GM18502 (cell line): ENCODE results near the gene PLIN1.

Experiments
- ATAC-seq: cut with Tn5 transposase; IDR thresholded peaks from one replicate; pipeline ENCODE4 v1.9.1; 2021; ENCODE audit warnings: mild to moderate bottlenecking; ENCODE audit not compliant: unreplicated experiment, poor library complexity

Gene PLIN1

GRCh38 chr15:89654847-89655805 is 24.0 kb downstream of the PLIN1 start, which contains the start of gene KIF7:
Gene KIF7, minus strand, starts transcription at chr15:89655467. Its CDS starts 2,537 bp downstream, at chr15:89652930.
- ATAC-seq: peak; percentile 54

GRCh38 chr15:89654301-89654761 is 24.8 kb downstream of the PLIN1 start:
- ATAC-seq: no peak

GRCh38 chr15:89653578-89653977 is 25.6 kb downstream of the PLIN1 start:
- no peak for ATAC-seq

- ATAC-seq: no peak
Measured at GRCh38 chr15:89652666-89653065, 26.5 kb downstream of the PLIN1 start.

GRCh38 chr15:89652131-89652530 is 27.0 kb downstream of the PLIN1 start:
- no peak for ATAC-seq

GRCh38 chr15:89649716-89650115 is 29.5 kb downstream of the PLIN1 start:
- ATAC-seq: no peak

- no peak for ATAC-seq
Measured at GRCh38 chr15:89649013-89649625, 30.0 kb downstream of the PLIN1 start.

- no peak for ATAC-seq
Measured at GRCh38 chr15:89648106-89649012, 30.8 kb downstream of the PLIN1 start.

- peak; percentile 54 for ATAC-seq
Measured at GRCh38 chr15:89647191-89647851, 31.8 kb downstream of the PLIN1 start.

GRCh38 chr15:89646416-89647141 is 32.6 kb downstream of the PLIN1 start:
- no peak for ATAC-seq

GRCh38 chr15:89645680-89646079 is 33.5 kb downstream of the PLIN1 start:
- ATAC-seq: no peak

- no peak for ATAC-seq
Measured at GRCh38 chr15:89642106-89642505, 37.1 kb downstream of the PLIN1 start.

- ATAC-seq: no peak
Measured at GRCh38 chr15:89641053-89641452, 38.1 kb downstream of the PLIN1 start.

- no peak for ATAC-seq
Measured at GRCh38 chr15:89640245-89640644, 38.9 kb downstream of the PLIN1 start.

- ATAC-seq: no peak
Measured at GRCh38 chr15:89633585-89633984, 45.6 kb downstream of the PLIN1 start.

GRCh38 chr15:89632563-89633430 is 46.4 kb downstream of the PLIN1 start:
- ATAC-seq: no peak

- no peak for ATAC-seq
Measured at GRCh38 chr15:89631902-89632264, 47.3 kb downstream of the PLIN1 start.
